BE2C (cell line): Measurements from ENCODE around the gene VSX1.

Experiments used
- DNase-seq: peaks from one replicate; pipeline ENCODE4 v3.0.0-alpha.2; 2020
- H3K27me3 ChIP-seq: fragments of 250-450 bp; sonication (Bioruptor Pico); 2 replicates; pipeline ENCODE4 v1.5.1; 2020; ENCODE audit warnings: mild to moderate bottlenecking
- H3K36me3 ChIP-seq: fragments of 250-450 bp; sonication (Bioruptor Pico); 2 replicates; pipeline ENCODE4 v1.5.1; 2020; ENCODE audit warnings: mild to moderate bottlenecking
- H3K4me1 ChIP-seq: fragments of 250-450 bp; sonication (Bioruptor Pico); 2 replicates; pipeline ENCODE4 v1.5.1; 2020
- H3K4me3 ChIP-seq: 2 replicates; pipeline ENCODE4 v1.5.1; 2011; ENCODE audit warnings: low read depth, low read length
- H3K9me3 ChIP-seq: fragments of 250-450 bp; sonication (Bioruptor Pico); 2 replicates; pipeline ENCODE4 v1.5.1; 2020
- CTCF ChIP-seq: IDR thresholded peaks from 2 replicates; pipeline ENCODE4 v1.5.1; 2012; ENCODE audit warnings: mild to moderate bottlenecking, low read depth, low read length

Gene VSX1

GRCh38 chr20:25085756-25086495 lies 4.0 kb upstream of the VSX1 start:
- DNase-seq, result no peak
- Histone ChIP-seq H3K4me3 (no peak overlapping the region), H3K27me3 (peaks cover 56% of the 10 kb centered on the region), H3K36me3 (no peaks in the 10 kb centered on the region), H3K9me3 (no peaks in the 10 kb centered on the region), H3K4me1 (no peaks in the 10 kb centered on the region)
- TF ChIP-seq CTCF, result no peak

GRCh38 chr20:25084626-25085187 lies 2.8 kb upstream of the VSX1 start:
- peaks cover 68% of the 10 kb centered on the region for H3K27me3 ChIP-seq

DNA sequence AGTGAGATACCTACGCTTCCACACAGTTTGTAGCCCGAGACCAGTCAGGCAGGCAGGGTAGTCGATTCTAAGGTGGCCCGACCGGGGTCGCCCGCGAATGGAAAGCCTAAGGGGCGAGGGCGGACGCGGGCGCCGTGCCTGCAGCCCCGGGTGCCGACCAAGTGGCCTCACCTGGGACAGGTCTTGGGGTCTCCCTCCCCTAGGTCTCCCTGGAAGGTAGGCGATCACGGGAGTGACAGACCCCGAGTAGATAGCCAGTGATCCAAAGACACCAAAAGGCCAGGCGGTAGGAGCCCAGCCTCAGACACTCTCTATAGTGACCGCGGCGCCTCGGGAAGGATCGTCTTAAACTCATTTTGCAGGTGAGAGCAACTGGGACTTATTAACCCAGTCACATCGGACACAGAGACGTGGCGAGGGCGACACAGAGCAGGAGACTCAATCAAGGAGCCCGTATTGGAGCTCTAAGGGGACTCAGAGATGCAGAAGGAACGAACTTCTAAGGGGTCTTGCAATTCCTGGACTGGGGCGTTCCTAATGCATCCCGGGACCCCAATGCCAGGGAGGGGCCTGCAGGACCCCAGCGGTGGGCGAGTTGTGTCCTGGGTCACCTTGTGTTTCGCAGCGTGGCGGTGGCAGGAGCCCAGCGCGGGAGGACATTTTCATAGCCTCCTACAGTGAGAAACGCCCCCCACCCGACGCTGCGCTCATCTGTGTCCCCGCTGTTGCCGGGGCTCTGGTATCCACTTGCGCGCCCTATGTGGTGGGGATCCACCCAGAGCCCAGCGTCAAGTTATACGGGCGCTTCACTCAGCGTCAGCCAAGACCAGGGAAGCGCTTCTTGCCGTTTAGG lies 2.1 kb upstream of the VSX1 start:
- Histone ChIP-seq H3K4me1 (no peaks in the 10 kb centered on the region), H3K27me3 (peaks cover 75% of the 10 kb centered on the region), H3K36me3 (no peaks in the 10 kb centered on the region), H3K4me3 (no peak overlapping the region), H3K9me3 (no peaks in the 10 kb centered on the region)
- peak; percentile 38; the same call in 1 of the 2 replicates for TF ChIP-seq CTCF
- DNase-seq, result no peak

More at GRCh38 chr20:25084626-25085187, 2.8 kb upstream of the VSX1 start:
- no peaks in the 10 kb centered on the region for H3K4me1 ChIP-seq
- TF ChIP-seq CTCF, result no peak
- H3K36me3 ChIP-seq, result no peaks in the 10 kb centered on the region
- no peaks in the 10 kb centered on the region for H3K9me3 ChIP-seq
- H3K4me3 ChIP-seq, result no peak overlapping the region
- no peak for DNase-seq

DNA sequence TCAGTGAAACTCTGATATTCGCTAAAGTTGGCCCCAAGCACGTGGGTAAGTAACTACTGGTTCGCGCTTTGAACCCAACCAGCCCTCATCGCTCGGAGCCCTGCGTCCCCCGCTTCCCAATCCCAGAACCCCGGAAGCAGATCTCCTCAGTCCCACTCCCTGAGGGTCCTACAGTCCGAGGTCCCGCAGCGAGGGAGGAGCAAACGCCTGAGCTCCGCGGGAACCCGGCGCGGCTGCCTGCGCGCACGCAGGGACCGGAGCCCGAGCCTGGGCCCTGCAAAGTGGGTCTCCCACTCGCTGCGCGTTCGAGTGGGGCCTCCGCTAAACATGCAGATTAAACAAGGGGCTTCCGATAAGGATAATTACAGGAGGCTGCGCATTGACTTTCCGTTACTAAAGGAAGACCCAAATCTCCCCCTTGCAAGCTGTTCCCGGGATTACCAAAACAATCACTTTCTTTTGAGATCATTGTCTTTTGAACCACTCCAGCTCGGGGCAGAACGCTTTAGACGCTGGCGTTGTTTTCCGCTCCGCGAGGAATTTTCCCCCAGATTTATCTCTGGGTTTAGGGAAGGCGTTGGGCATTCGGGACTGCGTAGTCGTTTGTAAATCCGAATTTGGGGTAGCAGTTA lies 1.3 kb upstream of the VSX1 start:
- H3K9me3 ChIP-seq, result no peaks in the 10 kb centered on the region
- no peak for DNase-seq
- H3K27me3 ChIP-seq, result peaks cover 83% of the 10 kb centered on the region
- TF ChIP-seq CTCF, result no peak
- H3K4me3 ChIP-seq, result no peak overlapping the region
- H3K36me3 ChIP-seq, result no peaks in the 10 kb centered on the region
- no peaks in the 10 kb centered on the region for H3K4me1 ChIP-seq

- Histone ChIP-seq H3K4me3 (no peak overlapping the region), H3K9me3 (no peaks in the 10 kb centered on the region), H3K27me3 (peaks cover 90% of the 10 kb centered on the region), H3K36me3 (no peaks in the 10 kb centered on the region), H3K4me1 (no peaks in the 10 kb centered on the region)
- DNase-seq, result no peak
- TF ChIP-seq CTCF, result no peak
Measured at GRCh38 chr20:25082498-25082873, 545 bp upstream of the VSX1 start.
